Stimulated activated CD8-positive, alpha-beta memory T cell treated with anti-CD3 and anti-CD28 coated beads, Interleukin-7, amount 100 ng/mL, for 4 hours (primary cell): ENCODE data around the gene SLC22A23.

Experiments
- DNase-seq, 2 donors: peaks; one replicate each; pipeline ENCODE4 v3.0.0-alpha.2; 2020; ENCODE audit warnings: low read depth in 2 of 2

SLC22A23 gene

GRCh38 chr6:3226481-3227362 lies 230.1 kb downstream of the SLC22A23 start:
- DNase-seq = no peak

GRCh38 chr6:3226042-3226441 lies 230.8 kb downstream of the SLC22A23 start:
- no peak for DNase-seq

- no peak for DNase-seq
These were observed 234.3 kb downstream of the SLC22A23 start for GRCh38 chr6:3222506-3223038.

- DNase-seq = no peak
These were observed 235.3 kb downstream of the SLC22A23 start for GRCh38 chr6:3221578-3221977.

GRCh38 chr6:3220366-3220765 lies 236.5 kb downstream of the SLC22A23 start:
- no peak for DNase-seq
